GM10248 (cell line): ENCODE measurements around the gene ANKRD30B.
"Not testable (repeated sequence)": the region's sequence is repeated elsewhere in the genome, so short reads cannot be mapped to it uniquely, and the experiment has no call there.

Source experiments
- CTCF ChIA-PET: fragments of 300-600 bp; sonication (Branson Sonifier 250); formaldehyde crosslinking; extraction: SDS; loops from one replicate; lab custom pipeline; 2021; ENCODE audit warnings: antibody characterized with exemption; lab: Yijun Ruan, JAX
- POLR2A ChIA-PET: fragments of 350-650 bp; sonication (Branson Sonifier 250); formaldehyde crosslinking; extraction: SDS; loops from one replicate; lab custom pipeline; 2020; ENCODE audit warnings: antibody characterized with exemption; lab: Yijun Ruan, JAX
- DNase-seq: peaks from one replicate; pipeline ENCODE4 v3.0.0; 2012; ENCODE audit errors: extremely low spot score
- TF ChIP-seq, protein P1 (sequence below): IDR thresholded peaks from 2 replicates; pipeline ENCODE4 v1.5.1; 2012; ENCODE audit warnings: mild to moderate bottlenecking, low read depth; ENCODE audit errors: extremely low read depth, missing control alignments, control extremely low read depth

ANKRD30B gene

DNA sequence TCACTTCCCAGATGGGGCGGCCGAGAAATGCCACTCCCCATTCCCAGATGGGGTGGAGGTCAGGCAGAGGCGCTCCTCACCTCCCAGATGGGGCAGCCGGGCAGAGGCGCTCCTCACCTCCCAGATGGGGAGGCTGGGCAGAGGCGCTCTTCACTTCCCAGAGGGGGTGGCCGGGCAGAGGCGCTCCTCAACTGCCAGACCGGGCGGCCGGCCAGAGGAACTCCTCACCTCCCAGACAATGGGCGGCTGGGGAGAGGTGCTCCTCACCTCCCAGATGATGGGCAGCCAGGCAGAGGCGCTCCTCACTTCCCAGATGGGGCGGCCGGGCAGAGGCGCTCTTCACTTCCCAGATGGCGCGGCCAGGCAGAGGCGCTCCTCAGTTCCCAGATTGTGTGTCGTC is 108.3 kb downstream of the ANKRD30B start:
- DNase-seq, POLR2A ChIA-PET, CTCF ChIA-PET: not testable (repeated sequence)

DNA sequence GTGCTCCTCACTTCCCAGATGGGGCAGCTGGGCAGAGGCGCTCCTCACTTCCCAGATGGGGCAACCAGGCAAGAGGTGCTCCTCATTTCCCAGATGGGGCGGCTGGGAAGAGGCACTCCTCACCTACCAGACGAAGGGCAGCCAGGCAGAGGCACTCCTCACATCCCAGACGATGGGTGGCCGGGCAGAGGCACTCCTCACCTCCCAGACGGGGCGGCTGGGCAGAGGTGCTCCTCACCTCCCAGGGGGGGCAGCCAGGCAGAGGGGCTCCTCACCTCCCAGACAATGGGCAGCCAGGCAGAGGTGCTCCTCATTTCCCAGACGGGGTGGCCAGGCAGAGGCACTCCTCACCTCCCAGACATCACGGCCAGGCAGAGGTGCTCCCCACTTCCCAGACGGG is 110.5 kb downstream of the ANKRD30B start:
- CTCF ChIA-PET, POLR2A ChIA-PET, DNase-seq: not testable (repeated sequence)

DNA sequence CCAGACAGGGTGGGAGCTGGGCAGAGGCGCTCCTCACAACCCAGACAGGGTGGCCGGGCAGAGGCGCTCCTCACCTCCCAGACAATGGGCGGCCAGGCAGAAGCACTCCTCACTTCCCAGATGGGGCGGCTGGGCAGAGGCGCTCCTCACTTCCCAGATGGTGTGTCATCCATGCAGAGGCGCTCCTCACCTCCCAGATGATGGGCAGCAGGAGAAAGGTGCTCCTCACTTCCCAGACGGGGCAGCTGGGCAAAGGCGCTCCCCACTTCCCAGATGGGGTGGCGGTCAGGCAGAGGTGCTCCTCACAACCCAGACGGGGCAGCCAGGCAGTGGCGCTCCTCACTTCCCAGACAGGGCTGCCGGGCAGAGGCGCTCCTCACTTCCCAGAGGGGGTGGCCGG is 112.0 kb downstream of the ANKRD30B start:
- POLR2A ChIA-PET, CTCF ChIA-PET, DNase-seq: not testable (repeated sequence)

DNA sequence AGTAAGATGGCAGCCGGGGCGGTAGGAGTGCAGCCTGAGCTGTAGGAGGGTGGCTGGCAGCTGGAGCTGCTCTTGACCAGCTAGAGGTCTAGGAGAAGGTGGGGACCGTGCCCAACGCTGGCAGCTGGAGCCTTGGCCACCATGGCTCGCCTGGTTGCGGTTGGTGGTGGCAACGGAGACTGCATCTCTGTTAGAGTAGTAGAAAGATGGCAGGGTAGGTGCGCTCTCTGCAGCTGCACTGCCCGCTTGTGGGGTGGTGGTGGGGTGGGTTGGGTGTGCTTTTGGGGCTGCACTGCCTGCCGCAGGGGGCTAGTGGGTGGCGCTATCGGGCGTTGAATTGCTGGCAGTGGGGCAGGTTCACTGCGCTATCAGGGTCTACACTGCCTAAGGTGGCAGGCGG is 118.5 kb downstream of the ANKRD30B start:
- DNase-seq, CTCF ChIA-PET, POLR2A ChIA-PET: not testable (repeated sequence)

DNA sequence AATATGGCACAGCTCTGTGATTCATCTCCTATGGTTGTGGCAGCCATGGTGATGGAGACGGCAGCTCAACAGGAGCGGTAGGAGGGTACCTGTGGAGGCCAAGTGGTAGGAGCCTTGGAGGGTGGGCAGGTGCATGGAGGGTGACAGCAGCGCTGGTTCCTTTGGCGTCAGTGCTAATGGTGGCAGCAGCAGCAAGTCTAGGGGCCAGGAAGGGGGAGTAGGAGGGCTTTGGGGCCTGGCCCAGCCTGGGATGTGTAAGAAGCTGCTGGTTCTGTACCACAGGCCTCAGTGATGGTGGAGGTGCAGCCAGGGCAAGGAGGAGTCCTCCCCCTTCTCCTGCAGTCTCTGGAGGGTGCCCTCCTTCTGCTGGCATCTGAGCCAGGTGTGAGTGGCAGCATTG is 120.0 kb downstream of the ANKRD30B start:
- CTCF ChIA-PET, DNase-seq, POLR2A ChIA-PET: not testable (repeated sequence)

DNA sequence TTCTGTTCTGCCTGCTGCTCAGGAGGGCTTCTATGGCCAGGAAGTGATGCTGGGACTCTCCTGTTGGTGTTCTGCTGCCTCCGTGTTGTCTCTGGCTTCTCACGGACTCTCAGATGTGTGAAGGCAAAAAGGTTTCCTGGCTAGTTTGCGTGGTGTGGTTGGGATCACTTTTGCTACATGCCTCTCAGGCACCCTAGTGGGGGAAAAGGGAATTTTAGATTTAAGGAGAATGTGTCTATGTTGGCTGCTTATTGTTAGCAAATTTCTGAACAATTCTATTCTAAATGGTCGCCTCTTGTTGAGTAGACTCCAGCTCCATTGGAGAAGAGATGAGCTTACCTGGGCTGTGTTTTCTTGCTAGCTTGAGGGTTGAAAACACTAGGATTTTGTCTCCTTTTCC is 120.9 kb downstream of the ANKRD30B start:
- POLR2A ChIA-PET, CTCF ChIA-PET, DNase-seq: not testable (repeated sequence)

DNA sequence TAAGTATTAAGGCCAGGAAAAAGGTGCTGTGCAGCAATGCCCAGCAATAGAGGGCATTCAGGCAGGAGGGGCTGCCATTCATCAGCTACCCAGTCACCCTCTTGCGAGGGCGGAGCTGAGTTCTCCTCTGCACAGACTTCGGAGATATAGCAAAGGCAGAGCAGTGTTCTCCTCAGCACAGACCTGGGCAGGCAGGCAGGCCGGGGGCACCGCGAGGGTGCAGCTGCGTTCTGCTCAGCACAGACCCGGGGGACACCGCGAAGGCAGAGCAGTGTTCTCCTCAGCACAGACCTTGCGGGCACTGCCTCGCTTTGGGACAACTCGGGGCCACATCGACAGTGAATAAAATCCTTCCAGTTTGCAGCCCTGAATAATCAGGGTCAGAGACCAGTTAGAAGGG is 130.9 kb downstream of the ANKRD30B start:
- DNase-seq, CTCF ChIA-PET, POLR2A ChIA-PET: not testable (repeated sequence)

DNA sequence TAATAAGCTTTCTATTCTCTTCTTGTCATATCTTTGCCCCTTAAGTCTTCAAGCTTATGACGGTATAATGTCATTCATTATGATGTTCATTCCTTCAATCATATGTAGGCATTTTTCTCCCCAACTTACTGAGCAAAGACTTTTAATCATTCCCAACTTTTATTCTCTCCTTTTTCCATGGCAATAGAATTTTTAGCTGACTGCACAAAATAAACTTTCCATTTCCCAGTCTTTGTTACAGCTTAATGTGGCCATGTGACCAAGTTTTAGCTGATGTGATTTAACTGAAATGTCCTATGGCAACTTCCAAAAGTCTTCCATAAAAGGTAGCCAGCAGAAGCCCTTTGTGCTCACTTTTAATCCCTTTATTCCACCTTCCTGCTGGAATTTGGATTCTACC is 152.5 kb downstream of the ANKRD30B start:
- POLR2A ChIA-PET, result no interaction called here
- no peak for DNase-seq
- CTCF ChIA-PET, result no interaction called here
- TF ChIP-seq, protein P1, sequence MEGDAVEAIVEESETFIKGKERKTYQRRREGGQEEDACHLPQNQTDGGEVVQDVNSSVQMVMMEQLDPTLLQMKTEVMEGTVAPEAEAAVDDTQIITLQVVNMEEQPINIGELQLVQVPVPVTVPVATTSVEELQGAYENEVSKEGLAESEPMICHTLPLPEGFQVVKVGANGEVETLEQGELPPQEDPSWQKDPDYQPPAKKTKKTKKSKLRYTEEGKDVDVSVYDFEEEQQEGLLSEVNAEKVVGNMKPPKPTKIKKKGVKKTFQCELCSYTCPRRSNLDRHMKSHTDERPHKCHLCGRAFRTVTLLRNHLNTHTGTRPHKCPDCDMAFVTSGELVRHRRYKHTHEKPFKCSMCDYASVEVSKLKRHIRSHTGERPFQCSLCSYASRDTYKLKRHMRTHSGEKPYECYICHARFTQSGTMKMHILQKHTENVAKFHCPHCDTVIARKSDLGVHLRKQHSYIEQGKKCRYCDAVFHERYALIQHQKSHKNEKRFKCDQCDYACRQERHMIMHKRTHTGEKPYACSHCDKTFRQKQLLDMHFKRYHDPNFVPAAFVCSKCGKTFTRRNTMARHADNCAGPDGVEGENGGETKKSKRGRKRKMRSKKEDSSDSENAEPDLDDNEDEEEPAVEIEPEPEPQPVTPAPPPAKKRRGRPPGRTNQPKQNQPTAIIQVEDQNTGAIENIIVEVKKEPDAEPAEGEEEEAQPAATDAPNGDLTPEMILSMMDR, result no peak
